ENCODE results near the gene DNAJB12.
"Not testable (repeated sequence)": the region's sequence is repeated elsewhere in the genome, so short reads cannot be mapped to it uniquely, and the experiment has no call there.

DNAJB12 gene

DNA sequence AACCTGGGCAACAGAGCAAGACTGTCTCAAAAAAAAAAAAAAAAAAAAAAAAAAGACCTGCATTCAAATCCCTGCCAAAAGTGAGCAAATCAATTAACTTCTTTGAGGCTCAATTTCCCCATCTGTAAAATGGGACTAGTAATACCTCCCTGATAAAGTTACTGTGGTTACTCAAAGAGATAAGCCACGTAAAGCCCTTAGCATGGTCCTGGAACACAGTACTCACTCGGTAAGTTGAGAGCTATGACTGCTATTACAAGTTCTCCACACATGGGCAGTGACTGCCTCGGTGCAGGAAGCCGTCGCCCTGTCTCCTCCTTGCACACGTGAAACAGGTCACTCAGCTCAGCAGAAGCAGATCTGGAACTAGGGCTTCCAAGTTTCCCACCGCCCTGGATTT, 43.1 kb downstream of the DNAJB12 start:
- H3K9me3 ChIP-seq (ENCODE audit: low read depth, low read length) = no peaks in the 10 kb centered on the region
- H3K36me3 ChIP-seq (ENCODE audit: insufficient read depth, low read length) = no peaks in the 10 kb centered on the region
- no peak for DNase-seq (ENCODE audit: low read depth, low spot score)
- no peak overlapping the region for H3K27ac ChIP-seq
- TF ChIP-seq FOXP2 (optimal IDR thresholded peaks at IDR 0.05; ENCODE audit: control extremely low read depth, extremely low read length, insufficient read depth) (no peak), POLR2AphosphoS5 (IDR thresholded peaks at IDR 0.05; ENCODE audit: borderline replicate concordance, low read depth, low read length) (no peak), EZH2 (IDR thresholded peaks at IDR 0.05) (no peak)
- no peak overlapping the region for H3K4me3 ChIP-seq
- no peak overlapping the region for H3K9ac ChIP-seq (ENCODE audit: insufficient read length)

GRCh38 chr10:72310636-72311035, 44.1 kb downstream of the DNAJB12 start:
- H3K9me3 ChIP-seq (ENCODE audit: low read depth, low read length) = no peaks in the 10 kb centered on the region
- no peak for TF ChIP-seq FOXP2 (optimal IDR thresholded peaks at IDR 0.05; ENCODE audit: control extremely low read depth, extremely low read length, insufficient read depth)
- no peak for TF ChIP-seq POLR2AphosphoS5 (IDR thresholded peaks at IDR 0.05; ENCODE audit: borderline replicate concordance, low read depth, low read length)
- no peak for TF ChIP-seq EZH2 (IDR thresholded peaks at IDR 0.05)
- H3K9ac ChIP-seq (ENCODE audit: insufficient read length) = no peak overlapping the region
- DNase-seq (ENCODE audit: low read depth, low spot score) = no peak
- H3K36me3 ChIP-seq (ENCODE audit: insufficient read depth, low read length) = no peaks in the 10 kb centered on the region
- H3K27ac ChIP-seq = no peak overlapping the region
- H3K4me3 ChIP-seq = no peak overlapping the region

DNA sequence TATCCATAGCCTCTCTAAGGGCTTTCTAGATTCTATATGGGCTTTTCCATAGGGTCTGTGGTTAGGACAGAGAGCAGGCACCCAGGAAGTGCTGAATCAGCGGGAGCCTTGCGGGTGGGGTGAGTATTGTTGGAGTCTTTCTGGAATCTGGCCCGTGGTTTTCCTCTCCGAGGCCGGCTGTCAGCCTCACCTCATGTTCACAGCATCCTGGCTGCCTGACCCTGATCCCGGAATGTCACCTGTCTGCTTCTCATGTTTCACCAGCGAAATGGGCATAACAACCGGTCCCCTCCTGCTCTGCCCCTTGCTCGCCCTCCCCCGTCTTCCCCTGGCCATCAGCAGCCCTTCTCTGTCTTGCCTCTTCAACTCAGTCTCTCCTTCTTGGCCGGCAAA, 44.5 kb downstream of the DNAJB12 start:
- Histone ChIP-seq H3K36me3 (ENCODE audit: insufficient read depth, low read length) (no peaks in the 10 kb centered on the region), H3K9ac (ENCODE audit: insufficient read length) (no peak overlapping the region), H3K27ac (no peak overlapping the region), H3K9me3 (ENCODE audit: low read depth, low read length) (no peaks in the 10 kb centered on the region), H3K4me3 (no peak overlapping the region)
- DNase-seq (ENCODE audit: low read depth, low spot score) = no peak
- TF ChIP-seq EZH2 (IDR thresholded peaks at IDR 0.05) = no peak
- TF ChIP-seq FOXP2 (optimal IDR thresholded peaks at IDR 0.05; ENCODE audit: control extremely low read depth, extremely low read length, insufficient read depth) = no peak
- TF ChIP-seq POLR2AphosphoS5 (IDR thresholded peaks at IDR 0.05; ENCODE audit: borderline replicate concordance, low read depth, low read length) = no peak

- TF ChIP-seq EZH2 (IDR thresholded peaks at IDR 0.05) = no peak
- Histone ChIP-seq H3K4me3 (no peak overlapping the region), H3K27ac (no peak overlapping the region), H3K9ac (ENCODE audit: insufficient read length) (no peak overlapping the region), H3K36me3 (ENCODE audit: insufficient read depth, low read length) (no peaks in the 10 kb centered on the region), H3K9me3 (ENCODE audit: low read depth, low read length) (no peaks in the 10 kb centered on the region)
- no peak for DNase-seq (ENCODE audit: low read depth, low spot score)
These were observed 45.2 kb downstream of the DNAJB12 start for GRCh38 chr10:72309290-72310240.

DNA sequence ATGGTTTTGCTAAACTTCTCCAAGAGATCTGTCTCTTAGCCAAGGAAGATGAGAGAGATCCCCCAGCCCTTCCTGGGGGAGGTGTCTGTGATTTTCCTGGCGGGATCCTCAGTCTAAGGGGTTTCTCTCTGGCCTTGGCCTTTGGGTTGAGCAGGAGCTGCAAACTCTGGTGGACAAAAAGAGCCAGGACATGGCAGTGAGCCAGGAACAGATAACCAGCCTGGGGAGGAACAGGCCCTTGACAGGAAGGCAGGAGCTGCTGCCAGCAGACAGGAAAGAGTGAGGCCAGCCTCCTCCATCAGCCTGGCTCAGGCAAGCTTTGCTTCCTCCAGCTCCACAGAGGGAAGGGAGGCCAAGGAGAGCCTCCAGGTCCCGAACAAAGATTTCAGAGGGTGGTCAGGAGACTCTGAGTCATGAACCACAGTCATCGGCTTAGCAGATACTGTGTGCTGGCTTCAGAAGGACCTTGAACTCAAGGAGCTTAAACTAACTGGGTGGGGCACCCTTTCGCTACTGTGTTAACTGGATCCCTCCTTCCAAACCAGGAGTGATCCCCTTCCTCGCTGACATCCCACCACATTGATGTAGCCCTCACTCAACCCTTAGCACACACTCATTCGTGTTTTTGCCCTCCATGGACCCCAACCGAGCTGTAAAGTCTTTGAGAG, 46.3 kb downstream of the DNAJB12 start:
- TF ChIP-seq EZH2 (IDR thresholded peaks at IDR 0.05) = no peak
- TF ChIP-seq POLR2AphosphoS5 (IDR thresholded peaks at IDR 0.05; ENCODE audit: borderline replicate concordance, low read depth, low read length) = no peak
- no peak for TF ChIP-seq FOXP2 (optimal IDR thresholded peaks at IDR 0.05; ENCODE audit: control extremely low read depth, extremely low read length, insufficient read depth)
- no peak for DNase-seq (ENCODE audit: low read depth, low spot score)

GRCh38 chr10:72307711-72308110, 47.0 kb downstream of the DNAJB12 start:
- not testable (repeated sequence) for H3K27ac ChIP-seq; H3K4me3 ChIP-seq; H3K9me3 ChIP-seq (ENCODE audit: low read depth, low read length); H3K36me3 ChIP-seq (ENCODE audit: insufficient read depth, low read length); DNase-seq (ENCODE audit: low read depth, low spot score); H3K9ac ChIP-seq (ENCODE audit: insufficient read length)

More for the DNA sequence above, 46.3 kb downstream of the DNAJB12 start:
- H3K4me3 ChIP-seq = no peak overlapping the region
- no peak overlapping the region for H3K27ac ChIP-seq
- H3K9ac ChIP-seq (ENCODE audit: insufficient read length) = no peak overlapping the region
- no peaks in the 10 kb centered on the region for H3K9me3 ChIP-seq (ENCODE audit: low read depth, low read length)
- no peaks in the 10 kb centered on the region for H3K36me3 ChIP-seq (ENCODE audit: insufficient read depth, low read length)

- DNase-seq (ENCODE audit: low read depth, low spot score) = no peak
These were observed 48.4 kb downstream of the DNAJB12 start for GRCh38 chr10:72306215-72306760.

DNA sequence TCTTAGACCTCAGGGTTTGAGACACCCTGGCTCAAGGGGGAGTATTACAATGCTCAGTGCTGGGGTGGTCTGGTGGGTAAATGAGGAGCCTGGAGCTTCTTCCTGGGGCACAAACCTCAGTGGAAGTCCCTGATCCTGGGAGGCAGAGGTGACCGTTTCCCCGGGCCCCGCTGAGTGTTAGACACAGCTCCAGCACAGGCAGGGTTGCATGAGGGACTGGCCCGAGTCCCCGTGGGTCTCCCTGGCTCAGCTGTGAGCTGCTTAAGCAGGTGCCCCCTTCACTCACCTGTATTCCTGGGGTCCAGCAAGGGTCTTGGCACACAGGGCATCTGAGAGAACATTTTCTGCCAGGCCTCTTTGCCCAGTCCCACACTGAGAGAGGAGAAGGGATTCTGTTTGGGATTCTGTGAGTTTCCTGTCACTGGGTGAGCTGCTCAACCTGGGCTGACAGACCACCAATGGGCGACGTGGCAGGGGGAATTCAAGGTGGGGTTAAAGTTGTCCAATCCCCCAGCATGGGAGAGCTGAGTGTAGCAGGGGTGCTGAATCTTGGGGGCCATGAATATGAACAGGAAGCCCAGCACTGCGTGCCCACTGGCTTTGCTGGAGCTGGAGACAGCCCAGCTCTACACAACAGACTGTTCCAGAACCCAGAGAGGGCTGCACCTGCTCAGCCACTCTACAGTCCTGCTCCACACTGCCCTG, 51.1 kb downstream of the DNAJB12 start:
- no peaks in the 10 kb centered on the region for H3K9me3 ChIP-seq (ENCODE audit: low read depth, low read length)
- no peak overlapping the region for H3K9ac ChIP-seq (ENCODE audit: insufficient read length)
- TF ChIP-seq FOXP2 (optimal IDR thresholded peaks at IDR 0.05; ENCODE audit: control extremely low read depth, extremely low read length, insufficient read depth) = no peak
- TF ChIP-seq POLR2AphosphoS5 (IDR thresholded peaks at IDR 0.05; ENCODE audit: borderline replicate concordance, low read depth, low read length) = no peak
- no peak for TF ChIP-seq EZH2 (IDR thresholded peaks at IDR 0.05)
- H3K27ac ChIP-seq = no peak overlapping the region
- no peak for DNase-seq (ENCODE audit: low read depth, low spot score)
- no peak overlapping the region for H3K4me3 ChIP-seq
- H3K36me3 ChIP-seq (ENCODE audit: insufficient read depth, low read length) = no peaks in the 10 kb centered on the region

More at GRCh38 chr10:72306215-72306760, 48.4 kb downstream of the DNAJB12 start:
- Histone ChIP-seq H3K9ac (ENCODE audit: insufficient read length) (no peak overlapping the region), H3K4me3 (no peak overlapping the region), H3K27ac (no peak overlapping the region), H3K9me3 (ENCODE audit: low read depth, low read length) (no peaks in the 10 kb centered on the region), H3K36me3 (ENCODE audit: insufficient read depth, low read length) (no peaks in the 10 kb centered on the region)
- TF ChIP-seq FOXP2 (optimal IDR thresholded peaks at IDR 0.05; ENCODE audit: control extremely low read depth, extremely low read length, insufficient read depth) (no peak), POLR2AphosphoS5 (IDR thresholded peaks at IDR 0.05; ENCODE audit: borderline replicate concordance, low read depth, low read length) (no peak), EZH2 (IDR thresholded peaks at IDR 0.05) (no peak)
